Vagina (tissue), 2 donors: ENCODE results near the gene TCF20.

Experiments
- CTCF ChIP-seq, 3 experiments: fragments of 450-650 bp in 2 of 3; fragments of 200-600 bp in 1 of 3; sonication (generic) in 1 of 3; IDR thresholded peaks; one replicate each; pipeline ENCODE4 v1.5.1; 2017 to 2019; ENCODE audit warnings: antibody characterized with exemption in 3 of 3, mild to moderate bottlenecking in 2 of 3, moderate library complexity in 2 of 3
- POLR2A ChIP-seq, 2 donors: fragments of 450-650 bp; IDR thresholded peaks; one replicate each; pipeline ENCODE4 v1.6.1; 2017; ENCODE audit warnings: antibody characterized with exemption in 2 of 2, mild to moderate bottlenecking in 2 of 2, moderate library complexity in 2 of 2
- POLR2AphosphoS5 ChIP-seq, 2 donors: sonication (generic); formaldehyde crosslinking; IDR thresholded peaks; one replicate each; pipeline ENCODE4 v1.9.0; 2017; ENCODE audit warnings: antibody characterized with exemption in 2 of 2, mild to moderate bottlenecking in 2 of 2, low read depth in 1 of 2; ENCODE audit not compliant: insufficient read depth in 1 of 2

- no peak for TF ChIP-seq CTCF (IDR thresholded peaks at IDR 0.05)
- no peak for TF ChIP-seq POLR2AphosphoS5 (IDR thresholded peaks at IDR 0.05; ENCODE audit: insufficient read depth in 1 of 2, low read depth in 1 of 2)
- no peak for TF ChIP-seq POLR2A (IDR thresholded peaks at IDR 0.05)
Observed at GRCh38 chr22:42222140-42222539, 48.3 kb downstream of the TCF20 start.
